HG02938 (cell line): ENCODE results near the gene ACVR2B.

Experiments
- ATAC-seq: cut with Tn5 transposase; IDR thresholded peaks from one replicate; pipeline ENCODE4 v1.9.1; 2021; ENCODE audit warnings: mild to moderate bottlenecking, moderate library complexity; ENCODE audit not compliant: unreplicated experiment

ACVR2B gene

GRCh38 chr3:38457111-38458003 lies 3.7 kb downstream of the ACVR2B start:
- ATAC-seq = no peak

GRCh38 chr3:38458796-38459498 lies 5.3 kb downstream of the ACVR2B start:
- no peak for ATAC-seq

GRCh38 chr3:38459499-38460048 lies 5.9 kb downstream of the ACVR2B start:
- ATAC-seq = no peak

GRCh38 chr3:38460377-38461270 lies 6.9 kb downstream of the ACVR2B start:
- no peak for ATAC-seq

GRCh38 chr3:38465588-38466154 lies 12.0 kb downstream of the ACVR2B start:
- ATAC-seq = no peak

GRCh38 chr3:38468765-38469164 lies 15.1 kb downstream of the ACVR2B start:
- no peak for ATAC-seq

GRCh38 chr3:38469852-38470251 lies 16.2 kb downstream of the ACVR2B start:
- ATAC-seq = no peak

- no peak for ATAC-seq
Observed at GRCh38 chr3:38471260-38471857, 17.7 kb downstream of the ACVR2B start.

GRCh38 chr3:38472342-38472741 lies 18.7 kb downstream of the ACVR2B start:
- ATAC-seq = no peak

GRCh38 chr3:38473229-38473628 lies 19.5 kb downstream of the ACVR2B start:
- ATAC-seq = no peak

GRCh38 chr3:38474928-38475605 lies 21.4 kb downstream of the ACVR2B start:
- ATAC-seq = no peak

- no peak for ATAC-seq
Observed at GRCh38 chr3:38475716-38476115, 22.0 kb downstream of the ACVR2B start.

- no peak for ATAC-seq
Observed at GRCh38 chr3:38476157-38476756, 22.6 kb downstream of the ACVR2B start.

- ATAC-seq = no peak
Observed at GRCh38 chr3:38477057-38477820, 23.5 kb downstream of the ACVR2B start.

GRCh38 chr3:38477839-38478450 lies 24.3 kb downstream of the ACVR2B start:
- no peak for ATAC-seq

GRCh38 chr3:38478901-38479300 lies 25.2 kb downstream of the ACVR2B start:
- no peak for ATAC-seq

GRCh38 chr3:38479431-38480092 lies 25.9 kb downstream of the ACVR2B start:
- no peak for ATAC-seq

GRCh38 chr3:38480093-38480445 lies 26.4 kb downstream of the ACVR2B start:
- no peak for ATAC-seq
